Prostate gland (tissue), 2 donors: Measurements from ENCODE around the gene SMPD3. TPM values are rescaled to one million over a fixed set of nuclear protein-coding genes. Genes with fewer than 3 reads are reported as not detected.

Experiments
- DNase-seq: peaks from one replicate; pipeline ENCODE4 v3.0.0-alpha.2; 2019; ENCODE audit warnings: low spot score
- H3K27ac ChIP-seq, 2 donors: fragments of 200-600 bp; sonication (generic); 2 replicates each; pipeline ENCODE4 v1.5.1; 2017 to 2019
- H3K27me3 ChIP-seq: fragments of 200-600 bp; sonication (generic); replicated peaks from 2 replicates; pipeline ENCODE4 v1.5.1; 2019; ENCODE audit not compliant: insufficient read depth
- H3K36me3 ChIP-seq, 2 donors: fragments of 200-600 bp; sonication (generic); 1 replicate in 1 of 2; 2 replicates in 1 of 2; pipeline versions ENCODE4 v1.5.1 to v1.8.1; 2017 to 2019
- H3K4me1 ChIP-seq: fragments of 200-600 bp; sonication (generic); replicated peaks from 2 replicates; pipeline ENCODE4 v1.5.1; 2019
- H3K4me3 ChIP-seq, 2 donors: fragments of 200-600 bp; sonication (generic); 2 replicates each; pipeline ENCODE4 v1.5.1; 2017 to 2019
- H3K9me3 ChIP-seq: fragments of 200-600 bp; sonication (generic); 2 replicates; pipeline ENCODE4 v1.5.1; 2017
- POLR2A ChIP-seq: fragments of 450-650 bp; IDR thresholded peaks from one replicate; pipeline ENCODE4 v1.6.1; 2016; ENCODE audit warnings: antibody characterized with exemption, mild to moderate bottlenecking
- POLR2AphosphoS5 ChIP-seq: sonication (generic); formaldehyde crosslinking; IDR thresholded peaks from one replicate; pipeline ENCODE4 v1.6.1; 2017; ENCODE audit warnings: antibody characterized with exemption
- WGBS: methylation state at CpG from one replicate; pipeline ENCODE4 v1.1.5; 2018; 5-methylcytosine and 5-hydroxymethylcytosine counted together
- intact Hi-C: fragments of 100-400 bp; cut with DNase I; formaldehyde crosslinking; loops from one replicate; pipeline ENCODE4 v1.14.2; 2022
- total RNA-seq, 2 donors: library from RNA; depleted of rRNA; stranded (reverse); fragments of >200 nt; gene quantifications; one replicate each; pipeline ENCODE4 v1.1.0, GENCODE V29; 2016
- TF ChIP-seq, protein P1 (sequence below), 4 experiments: fragments of 200-600 bp in 2 of 4; fragments of 450-650 bp in 2 of 4; sonication (generic) in 2 of 4; IDR thresholded peaks; 1 replicate in 3 of 4; 2 replicates in 1 of 4; pipeline ENCODE4 v1.5.1; 2016 to 2019; ENCODE audit warnings: antibody characterized with exemption in 4 of 4, mild to moderate bottlenecking in 2 of 4, moderate library complexity in 2 of 4

SMPD3 gene
- total RNA-seq, 2 donors from 2014 or later, result 4.7 to 27.8 TPM

DNA sequence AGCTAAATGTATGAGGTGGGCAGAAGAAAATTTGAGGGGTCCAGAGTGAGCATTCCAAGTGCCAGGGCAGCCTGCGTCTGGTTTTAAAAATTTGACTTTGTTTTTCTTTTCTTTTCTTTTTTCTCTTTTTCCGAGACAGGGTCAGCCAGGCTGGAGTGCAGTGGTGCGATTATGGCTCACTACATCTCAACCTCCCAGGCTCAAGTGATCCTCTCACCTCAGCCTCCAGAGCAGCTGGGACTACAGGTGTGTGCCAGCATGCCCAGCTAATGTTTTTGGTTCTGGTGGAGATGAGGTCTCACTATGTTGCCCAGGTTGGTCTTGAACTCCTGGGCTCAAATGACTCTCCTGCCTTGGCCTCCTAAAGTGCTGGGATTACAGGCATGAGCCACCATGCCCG lies 15.6 kb downstream of the SMPD3 start:
- H3K36me3 ChIP-seq, result no peaks in the 10 kb centered on the region
- no peak overlapping the region for H3K4me3 ChIP-seq
- no peak overlapping the region for H3K27ac ChIP-seq
- DNase-seq, result no peak
- H3K4me1 ChIP-seq, result no peaks in the 10 kb centered on the region
- H3K27me3 ChIP-seq, result no peaks in the 10 kb centered on the region
- no peaks in the 10 kb centered on the region for H3K9me3 ChIP-seq
- WGBS, result 91% methylated on average over 4 of the region's 4 CpGs
- intact Hi-C loops, result no loop called here
- TF ChIP-seq, protein P1, sequence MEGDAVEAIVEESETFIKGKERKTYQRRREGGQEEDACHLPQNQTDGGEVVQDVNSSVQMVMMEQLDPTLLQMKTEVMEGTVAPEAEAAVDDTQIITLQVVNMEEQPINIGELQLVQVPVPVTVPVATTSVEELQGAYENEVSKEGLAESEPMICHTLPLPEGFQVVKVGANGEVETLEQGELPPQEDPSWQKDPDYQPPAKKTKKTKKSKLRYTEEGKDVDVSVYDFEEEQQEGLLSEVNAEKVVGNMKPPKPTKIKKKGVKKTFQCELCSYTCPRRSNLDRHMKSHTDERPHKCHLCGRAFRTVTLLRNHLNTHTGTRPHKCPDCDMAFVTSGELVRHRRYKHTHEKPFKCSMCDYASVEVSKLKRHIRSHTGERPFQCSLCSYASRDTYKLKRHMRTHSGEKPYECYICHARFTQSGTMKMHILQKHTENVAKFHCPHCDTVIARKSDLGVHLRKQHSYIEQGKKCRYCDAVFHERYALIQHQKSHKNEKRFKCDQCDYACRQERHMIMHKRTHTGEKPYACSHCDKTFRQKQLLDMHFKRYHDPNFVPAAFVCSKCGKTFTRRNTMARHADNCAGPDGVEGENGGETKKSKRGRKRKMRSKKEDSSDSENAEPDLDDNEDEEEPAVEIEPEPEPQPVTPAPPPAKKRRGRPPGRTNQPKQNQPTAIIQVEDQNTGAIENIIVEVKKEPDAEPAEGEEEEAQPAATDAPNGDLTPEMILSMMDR (IDR thresholded peaks at IDR 0.05), result no peak
- no peak for TF ChIP-seq POLR2AphosphoS5

DNA sequence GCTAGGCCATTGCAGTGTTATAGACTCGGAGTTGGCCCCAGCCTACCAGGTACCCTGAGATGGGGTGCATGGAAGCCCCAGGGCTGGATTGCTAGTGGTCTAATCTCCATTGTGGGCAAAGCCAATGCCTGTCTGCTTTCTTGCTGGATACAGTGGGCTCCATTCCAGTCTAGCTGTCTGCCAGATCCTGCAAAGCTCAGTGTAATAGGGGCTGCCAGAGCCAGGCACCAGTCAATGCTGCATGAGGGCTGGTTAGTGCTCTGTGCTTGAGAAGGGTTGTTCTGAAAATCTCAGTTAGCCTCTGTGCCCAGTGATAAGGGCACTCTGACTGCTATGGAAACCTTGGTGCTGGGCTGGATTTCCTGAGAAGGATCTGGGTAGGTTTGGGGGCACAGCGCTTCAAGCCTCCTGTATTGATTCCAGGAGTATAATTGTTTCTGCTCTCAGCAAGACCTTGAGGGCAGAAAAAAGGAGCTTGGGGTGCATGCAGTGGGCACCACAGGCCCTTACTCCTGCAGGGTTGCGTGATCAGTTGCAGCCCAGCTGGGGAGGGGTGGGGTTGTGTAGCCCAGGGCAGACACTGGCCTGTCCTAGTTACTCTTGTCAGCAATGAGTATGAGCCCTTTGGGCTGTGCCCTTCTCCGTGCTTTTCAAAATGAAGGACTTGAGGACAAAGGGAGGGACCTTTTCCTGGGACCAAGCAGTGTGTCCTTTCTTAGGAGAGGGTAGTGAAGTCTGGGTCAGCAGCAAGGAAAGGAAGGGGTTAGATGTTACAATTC lies 19.0 kb downstream of the SMPD3 start:
- 76% methylated on average over 4 of the region's 4 CpGs for WGBS
- Histone ChIP-seq H3K4me1 (no peaks in the 10 kb centered on the region), H3K36me3 (no peaks in the 10 kb centered on the region), H3K27me3 (no peaks in the 10 kb centered on the region), H3K9me3 (no peaks in the 10 kb centered on the region), H3K4me3 (no peak overlapping the region), H3K27ac (no peak overlapping the region)
- no peak for DNase-seq
- intact Hi-C loops, result no loop called here
- TF ChIP-seq, protein P1 (IDR thresholded peaks at IDR 0.05), result no peak
- no peak for TF ChIP-seq POLR2A
- no peak for TF ChIP-seq POLR2AphosphoS5

DNA sequence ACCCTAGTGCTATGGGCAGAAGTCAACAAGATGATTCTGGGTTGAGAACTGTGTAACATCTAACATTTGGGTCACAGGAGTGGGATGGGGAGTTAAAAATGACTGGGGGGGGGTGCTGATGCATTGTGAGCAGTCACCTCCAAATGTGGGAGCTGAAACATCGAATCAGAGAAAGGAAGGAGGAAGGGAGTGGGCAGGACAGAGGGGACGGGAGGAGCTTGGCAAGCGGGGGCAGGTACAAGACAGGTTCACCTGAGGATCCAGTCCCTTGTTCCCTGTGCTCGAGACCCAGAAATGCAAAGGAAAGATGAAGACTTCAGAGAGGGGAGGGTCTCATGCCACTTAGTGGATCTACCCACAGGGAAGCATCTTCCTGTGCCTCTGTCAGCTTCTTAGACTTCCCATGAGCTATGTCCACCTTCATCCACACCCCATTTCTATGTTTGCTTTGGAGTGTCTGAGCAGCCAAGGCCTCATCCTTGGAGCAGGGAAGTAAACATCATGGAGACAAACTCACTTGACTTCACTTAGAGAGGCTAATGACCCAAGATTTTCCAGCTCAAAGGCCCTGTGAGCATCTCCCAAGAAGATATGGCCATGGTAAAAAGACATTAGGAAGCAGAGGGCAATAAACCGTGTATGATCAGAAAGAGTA lies 20.5 kb downstream of the SMPD3 start:
- Histone ChIP-seq H3K4me1 (no peaks in the 10 kb centered on the region), H3K27me3 (no peaks in the 10 kb centered on the region), H3K36me3 (no peaks in the 10 kb centered on the region), H3K9me3 (no peaks in the 10 kb centered on the region), H3K4me3 (no peak overlapping the region), H3K27ac (no peak overlapping the region)
- intact Hi-C loops, result no loop called here
- DNase-seq, result no peak
- WGBS, result 76% methylated on average over 5 of the region's 5 CpGs
- TF ChIP-seq, protein P1 (IDR thresholded peaks at IDR 0.05), result no peak
- TF ChIP-seq POLR2AphosphoS5 (no peak), POLR2A (no peak)

DNA sequence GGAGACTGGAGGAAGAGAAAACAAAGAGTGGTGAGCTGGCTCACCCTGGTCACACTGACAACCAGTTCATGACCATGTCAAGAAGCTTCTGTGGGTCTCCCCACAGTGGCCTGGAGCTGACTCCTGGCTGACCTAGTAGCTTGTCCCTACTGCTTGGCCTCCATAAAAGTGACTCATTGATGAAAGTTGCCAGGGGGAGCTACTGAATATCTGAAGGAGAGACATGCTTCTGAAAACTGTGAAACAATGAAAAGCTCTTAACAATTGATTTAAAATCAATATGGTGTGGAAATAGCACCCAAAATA lies 22.0 kb downstream of the SMPD3 start:
- DNase-seq, result no peak
- H3K4me3 ChIP-seq, result no peak overlapping the region
- intact Hi-C loops, result no loop called here
- no peaks in the 10 kb centered on the region for H3K36me3 ChIP-seq
- no peaks in the 10 kb centered on the region for H3K27me3 ChIP-seq
- H3K4me1 ChIP-seq, result no peaks in the 10 kb centered on the region
- H3K27ac ChIP-seq, result no peak overlapping the region
- no peak for TF ChIP-seq POLR2A
- TF ChIP-seq POLR2AphosphoS5, result no peak
- TF ChIP-seq, protein P1 (IDR thresholded peaks at IDR 0.05), result no peak
- no peaks in the 10 kb centered on the region for H3K9me3 ChIP-seq
